PC-3 (cell line): ENCODE measurements around the gene FSCN2.
"Not testable (repeated sequence)": the region's sequence is repeated elsewhere in the genome, so short reads cannot be mapped to it uniquely, and the experiment has no call there.

ENCODE experiments used
- EZH2 ChIP-seq: fragments of 300-600 bp; sonication (generic); IDR thresholded peaks from one replicate; pipeline ENCODE4 v1.6.1; 2017; ENCODE audit warnings: antibody characterized with exemption, mild to moderate bottlenecking, low read length; ENCODE audit not compliant: unreplicated experiment
- TF ChIP-seq, protein P1 (sequence below): fragments of 300-600 bp; sonication (generic); conservative IDR thresholded peaks from 2 replicates; pipeline ENCODE4 v1.5.1; 2017; ENCODE audit warnings: antibody characterized with exemption, low read depth, mild to moderate bottlenecking, low read length

DNA sequence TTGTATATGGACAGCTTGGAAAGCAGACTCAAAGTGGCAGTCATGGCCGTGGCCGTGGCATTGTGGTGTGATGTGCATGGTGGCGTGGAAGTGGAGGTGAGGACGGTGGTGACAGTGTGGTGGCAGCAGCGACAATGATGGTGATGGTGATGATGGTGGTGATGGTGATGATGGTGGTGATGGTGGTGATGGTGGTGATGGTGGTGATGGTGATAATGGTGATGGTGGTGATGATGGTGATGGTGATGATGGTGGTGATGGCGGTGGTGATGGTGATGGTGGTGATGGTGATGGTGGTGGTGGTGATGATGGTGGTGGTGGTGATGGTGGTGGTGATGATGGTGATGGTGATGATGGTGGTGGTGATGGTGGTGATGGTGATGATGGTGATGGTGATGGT is 2.8 kb downstream of the FSCN2 start:
- not testable (repeated sequence) for TF ChIP-seq EZH2
- TF ChIP-seq, protein P1, sequence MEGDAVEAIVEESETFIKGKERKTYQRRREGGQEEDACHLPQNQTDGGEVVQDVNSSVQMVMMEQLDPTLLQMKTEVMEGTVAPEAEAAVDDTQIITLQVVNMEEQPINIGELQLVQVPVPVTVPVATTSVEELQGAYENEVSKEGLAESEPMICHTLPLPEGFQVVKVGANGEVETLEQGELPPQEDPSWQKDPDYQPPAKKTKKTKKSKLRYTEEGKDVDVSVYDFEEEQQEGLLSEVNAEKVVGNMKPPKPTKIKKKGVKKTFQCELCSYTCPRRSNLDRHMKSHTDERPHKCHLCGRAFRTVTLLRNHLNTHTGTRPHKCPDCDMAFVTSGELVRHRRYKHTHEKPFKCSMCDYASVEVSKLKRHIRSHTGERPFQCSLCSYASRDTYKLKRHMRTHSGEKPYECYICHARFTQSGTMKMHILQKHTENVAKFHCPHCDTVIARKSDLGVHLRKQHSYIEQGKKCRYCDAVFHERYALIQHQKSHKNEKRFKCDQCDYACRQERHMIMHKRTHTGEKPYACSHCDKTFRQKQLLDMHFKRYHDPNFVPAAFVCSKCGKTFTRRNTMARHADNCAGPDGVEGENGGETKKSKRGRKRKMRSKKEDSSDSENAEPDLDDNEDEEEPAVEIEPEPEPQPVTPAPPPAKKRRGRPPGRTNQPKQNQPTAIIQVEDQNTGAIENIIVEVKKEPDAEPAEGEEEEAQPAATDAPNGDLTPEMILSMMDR = not testable (repeated sequence)
